Measurements from ENCODE around the gene GPR141.

The GPR141 gene

DNA sequence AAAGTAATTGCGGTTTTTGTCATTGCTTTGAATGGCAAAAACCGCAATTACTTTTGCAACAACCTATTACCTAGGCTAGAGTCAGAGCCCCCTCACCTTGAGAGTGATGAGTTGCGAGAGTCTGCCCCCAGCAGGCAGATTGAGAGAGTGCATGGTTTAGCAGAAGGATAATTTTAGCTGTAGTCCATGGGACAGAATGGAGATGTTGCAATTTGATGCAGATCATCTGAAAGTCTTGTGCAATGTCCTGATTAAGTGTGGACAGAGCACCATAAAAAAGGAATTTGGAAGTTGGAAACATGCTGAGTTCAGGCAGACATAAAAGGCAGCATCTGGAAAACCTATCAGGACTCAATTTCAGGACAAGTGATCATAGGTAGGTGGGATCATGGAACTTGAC lies 48.7 kb downstream of the GPR141 start:
- DNase-seq (ENCODE audit: low spot score) = peak; percentile 50

DNA sequence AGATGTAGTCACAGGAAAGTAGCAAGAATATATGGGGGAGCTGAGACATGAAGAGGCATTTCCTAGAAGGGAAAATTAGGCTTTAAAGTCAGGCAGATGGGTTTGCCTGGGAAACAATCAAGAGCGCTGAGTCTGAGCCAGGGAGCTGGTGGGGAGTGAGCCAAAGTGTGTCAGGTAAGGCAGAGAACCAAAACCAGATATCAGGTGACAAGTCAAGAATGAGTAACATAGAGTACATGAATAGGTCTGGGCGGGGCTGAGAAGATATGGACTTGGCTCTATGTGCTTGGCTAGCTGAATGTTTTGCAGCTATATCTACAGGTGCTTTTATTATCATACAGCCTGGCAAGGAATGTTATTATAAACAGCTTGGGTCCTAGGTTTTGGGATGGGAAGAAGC lies 49.3 kb downstream of the GPR141 start:
- no peak for DNase-seq (ENCODE audit: low spot score)

GRCh38 chr7:37735196-37735595 lies 51.6 kb downstream of the GPR141 start:
- no peak for DNase-seq (ENCODE audit: low spot score)

GRCh38 chr7:37738321-37738720 lies 54.8 kb downstream of the GPR141 start:
- DNase-seq (ENCODE audit: low spot score) = no peak

- DNase-seq (ENCODE audit: low spot score) = no peak
These were observed 56.8 kb downstream of the GPR141 start for GRCh38 chr7:37740398-37740797.

DNA sequence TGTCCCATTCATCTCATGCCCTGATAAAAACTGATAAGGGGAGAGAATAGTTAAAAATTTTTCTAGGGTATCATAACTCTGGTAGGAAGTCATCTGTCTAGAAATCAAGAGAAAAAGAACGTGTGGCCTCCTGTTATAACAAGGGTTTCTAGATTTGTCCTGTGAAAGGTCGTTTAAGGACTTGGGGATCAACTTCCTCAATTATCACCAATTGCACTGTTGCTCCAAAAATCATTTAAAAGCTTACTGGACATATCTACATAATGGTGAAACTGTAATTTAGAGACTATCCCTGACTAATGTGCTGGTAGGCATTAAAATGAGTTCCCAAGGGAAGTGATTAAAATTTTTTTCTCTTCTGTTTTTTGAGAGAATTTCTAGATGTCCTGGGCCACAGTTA lies 58.2 kb downstream of the GPR141 start:
- no peak for DNase-seq (ENCODE audit: low spot score)

GRCh38 chr7:37751096-37751495 lies 67.5 kb downstream of the GPR141 start:
- no peak for DNase-seq (ENCODE audit: low spot score)

DNA sequence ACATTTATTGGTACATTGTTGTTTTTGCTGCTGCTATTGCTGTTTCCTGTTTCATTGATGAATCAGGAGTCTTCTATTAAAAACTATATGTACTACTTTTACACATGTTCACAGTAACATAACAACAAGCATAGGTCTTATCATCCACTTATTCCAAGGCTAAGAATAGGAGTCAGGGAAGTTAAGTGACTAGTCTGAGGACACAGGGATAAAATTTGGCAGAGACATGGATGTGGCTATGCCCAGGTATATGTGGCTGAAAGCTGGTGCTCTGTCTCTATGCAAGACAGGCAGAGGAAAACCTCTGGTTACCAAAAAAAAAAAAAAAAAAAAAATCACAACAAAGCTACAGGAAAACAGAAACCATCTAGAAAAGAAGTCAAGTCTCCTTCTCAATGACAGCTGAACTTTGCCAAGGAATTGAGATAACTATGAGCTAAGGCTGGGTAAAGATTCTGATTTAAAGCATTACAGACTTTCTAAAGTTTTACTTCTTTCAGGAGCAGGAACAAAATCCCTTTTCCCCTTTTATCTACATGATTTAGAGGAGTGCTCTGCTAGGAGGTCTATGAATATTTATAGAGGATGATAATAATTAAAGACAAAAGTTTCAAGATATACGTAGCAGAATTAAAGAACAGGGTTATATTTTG lies 70.0 kb downstream of the GPR141 start:
- no peak for DNase-seq (ENCODE audit: low spot score)

DNA sequence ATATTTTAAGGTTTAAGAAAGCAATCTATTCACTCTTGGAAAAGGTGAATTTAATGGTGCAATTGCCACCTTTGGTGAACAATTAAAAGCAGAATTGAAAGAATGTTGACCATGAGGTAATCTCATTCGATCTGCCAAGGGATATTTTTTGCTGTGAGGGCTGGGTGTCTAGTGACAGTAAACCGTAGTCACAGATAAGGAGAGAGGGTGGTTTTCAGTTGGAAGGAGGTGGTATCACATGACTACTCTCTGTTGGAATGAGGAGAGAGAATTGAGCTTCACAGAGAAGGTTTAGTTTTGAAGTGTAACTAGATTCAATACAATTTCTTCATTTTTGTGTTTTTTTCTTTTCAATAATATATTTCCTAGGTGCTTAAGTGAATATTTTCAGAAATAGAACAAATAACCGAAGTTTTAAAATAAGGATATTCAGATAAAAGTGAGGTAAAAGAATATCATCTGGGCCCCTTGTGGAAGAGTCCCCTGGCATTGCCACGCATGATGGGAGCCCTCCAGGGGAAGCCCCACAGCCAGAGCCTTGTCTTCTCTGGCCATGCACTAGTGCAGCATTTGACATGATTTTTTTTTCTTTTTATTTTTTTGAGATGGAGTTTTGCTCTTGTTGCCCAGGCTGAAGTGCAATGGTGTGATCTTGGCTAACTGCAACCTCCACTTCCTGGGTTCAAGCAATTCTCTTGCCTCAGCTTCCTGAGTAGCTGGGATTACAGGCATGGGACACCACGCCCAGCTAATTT lies 73.4 kb downstream of the GPR141 start:
- DNase-seq (ENCODE audit: low spot score) = no peak

GRCh38 chr7:37757563-37757962 lies 74.0 kb downstream of the GPR141 start:
- no peak for DNase-seq (ENCODE audit: low spot score)

- DNase-seq (ENCODE audit: low spot score) = no peak
These were observed 75.0 kb downstream of the GPR141 start for GRCh38 chr7:37758501-37759045.

GRCh38 chr7:37759526-37759925 lies 76.0 kb downstream of the GPR141 start:
- DNase-seq (ENCODE audit: low spot score) = no peak

DNA sequence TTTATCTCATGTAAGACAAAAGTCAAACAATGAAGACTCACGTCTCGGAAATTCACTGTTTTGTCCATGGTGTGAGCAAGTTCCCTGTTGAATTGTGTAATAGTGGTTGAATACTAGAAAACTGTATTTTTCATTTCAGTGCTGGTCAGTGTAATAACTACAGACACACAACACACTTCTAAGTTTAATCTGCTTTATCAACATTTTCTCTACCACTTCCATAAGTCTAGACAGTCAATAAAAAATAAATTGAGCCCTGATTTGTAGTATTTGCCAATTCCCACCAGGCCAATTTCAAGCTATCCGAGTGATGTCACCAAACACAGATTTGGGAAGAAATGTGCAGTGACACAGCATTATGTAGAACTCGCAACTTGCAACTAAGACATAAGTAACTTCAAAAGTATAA lies 81.9 kb downstream of the GPR141 start:
- no peak for DNase-seq (ENCODE audit: low spot score)

DNA sequence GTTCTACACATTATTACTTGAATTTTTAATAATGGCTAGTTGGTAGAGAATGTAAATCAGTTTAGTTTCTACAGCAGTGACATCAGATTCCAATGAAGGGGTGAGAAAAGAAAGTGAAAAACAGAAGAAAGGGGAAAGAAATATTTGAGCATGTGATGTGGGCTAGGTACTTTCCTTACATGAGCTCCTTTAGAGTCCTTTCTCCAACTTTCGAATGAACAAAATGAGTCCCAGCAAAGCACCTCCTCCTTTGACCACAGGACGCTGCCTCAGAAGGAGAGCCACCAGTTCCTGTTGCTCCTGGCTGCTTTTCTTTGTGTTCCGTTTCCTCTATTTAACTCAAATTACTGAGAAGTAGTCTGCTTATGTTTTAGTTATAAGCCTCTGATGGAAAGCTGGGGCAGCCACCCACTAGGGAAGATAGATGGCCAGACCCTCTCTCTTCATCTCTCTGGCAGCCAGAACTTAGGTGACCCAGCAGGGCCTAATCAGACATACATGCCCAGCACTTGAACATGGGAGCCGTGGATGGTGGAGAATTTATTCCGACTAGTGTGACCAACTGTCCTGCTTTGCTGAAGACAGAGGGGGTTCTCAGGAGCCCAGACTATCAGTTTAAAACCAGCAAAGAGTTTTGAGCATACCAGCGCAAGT lies 82.4 kb downstream of the GPR141 start:
- DNase-seq (ENCODE audit: low spot score) = peak; percentile 6

GRCh38 chr7:37768611-37769010 lies 85.0 kb downstream of the GPR141 start:
- DNase-seq (ENCODE audit: low spot score) = no peak

DNA sequence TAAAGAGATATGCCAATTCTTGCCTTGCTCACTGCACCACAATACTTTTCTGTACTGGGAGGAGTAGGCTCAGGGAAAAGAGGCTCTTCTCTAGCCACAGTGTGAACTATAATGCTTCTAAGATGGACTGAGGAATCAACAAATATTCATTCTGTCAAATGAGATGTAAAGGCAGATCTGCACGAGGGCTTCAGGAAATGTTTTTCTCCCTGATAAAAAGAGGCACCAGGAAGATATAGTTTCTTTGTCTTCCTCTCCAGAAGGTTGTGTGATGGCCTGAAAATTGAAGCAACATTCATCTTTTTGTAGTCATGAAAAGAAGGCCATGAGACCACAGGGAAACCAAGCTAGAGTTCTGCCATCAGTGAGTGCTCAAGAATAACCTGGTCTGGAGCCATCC lies 85.7 kb downstream of the GPR141 start:
- DNase-seq (ENCODE audit: low spot score) = no peak

GRCh38 chr7:37769726-37770125 lies 86.2 kb downstream of the GPR141 start:
- no peak for DNase-seq (ENCODE audit: low spot score)

DNA sequence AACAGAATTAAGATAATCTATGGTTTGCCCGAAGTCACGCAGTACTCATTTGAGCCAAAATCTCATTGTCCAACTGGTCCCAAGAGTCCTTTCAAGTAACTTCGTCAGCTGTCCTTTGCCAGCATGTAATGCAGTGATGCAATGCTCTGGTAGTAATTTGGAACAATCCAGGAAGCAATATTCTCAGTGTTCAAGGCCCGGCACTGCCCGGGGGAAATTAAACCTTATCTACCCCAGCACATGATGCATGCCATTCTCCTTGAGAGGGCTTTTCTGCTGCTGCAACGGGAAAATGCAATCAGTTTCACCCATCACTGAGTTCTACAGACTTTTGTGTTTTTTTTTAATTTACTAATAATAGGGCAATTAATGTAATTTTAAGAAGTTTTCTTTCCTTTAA lies 87.3 kb downstream of the GPR141 start:
- DNase-seq (ENCODE audit: low spot score) = no peak

DNA sequence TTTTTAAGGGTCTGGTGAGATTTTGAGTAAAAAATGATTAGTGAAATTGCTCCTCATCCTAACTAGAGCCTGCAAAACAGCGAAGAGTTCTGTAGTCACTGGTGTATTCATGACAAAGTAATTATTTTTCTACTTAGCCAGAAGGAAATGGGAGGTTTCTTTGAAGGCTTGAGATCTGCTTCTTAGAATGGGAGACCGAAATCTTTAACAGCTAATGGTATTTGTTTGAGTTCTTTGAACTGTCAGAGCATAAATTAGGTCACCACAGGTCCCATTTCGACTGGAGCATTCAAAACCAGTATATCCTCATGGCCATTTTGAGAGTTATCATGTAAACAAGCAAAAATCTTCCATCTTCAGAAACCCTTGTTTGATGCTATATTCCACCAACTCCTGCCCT lies 87.8 kb downstream of the GPR141 start:
- DNase-seq (ENCODE audit: low spot score) = no peak

GRCh38 chr7:37771801-37772200 lies 88.2 kb downstream of the GPR141 start:
- DNase-seq (ENCODE audit: low spot score) = no peak

GRCh38 chr7:37775921-37776320 lies 92.4 kb downstream of the GPR141 start:
- DNase-seq (ENCODE audit: low spot score) = no peak

DNA sequence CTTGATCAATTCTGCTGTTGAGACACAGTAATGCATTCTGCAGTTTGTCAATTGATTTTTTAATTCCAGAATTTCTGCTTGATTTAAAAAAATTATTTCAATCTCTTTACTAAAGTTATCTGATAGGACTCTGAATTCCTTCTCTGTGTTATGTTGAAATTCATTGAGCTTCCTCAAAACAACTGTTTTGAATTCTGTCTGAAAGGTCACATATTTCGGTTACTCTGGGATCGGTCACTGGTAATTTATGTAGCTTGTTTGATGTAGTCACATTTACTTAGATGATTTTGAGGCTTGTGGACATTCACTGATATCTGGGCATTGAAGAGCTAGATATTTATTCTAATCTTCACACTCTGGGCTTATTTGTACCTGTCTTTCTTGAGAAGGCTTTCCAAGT lies 97.6 kb downstream of the GPR141 start:
- no peak for DNase-seq (ENCODE audit: low spot score)

DNA sequence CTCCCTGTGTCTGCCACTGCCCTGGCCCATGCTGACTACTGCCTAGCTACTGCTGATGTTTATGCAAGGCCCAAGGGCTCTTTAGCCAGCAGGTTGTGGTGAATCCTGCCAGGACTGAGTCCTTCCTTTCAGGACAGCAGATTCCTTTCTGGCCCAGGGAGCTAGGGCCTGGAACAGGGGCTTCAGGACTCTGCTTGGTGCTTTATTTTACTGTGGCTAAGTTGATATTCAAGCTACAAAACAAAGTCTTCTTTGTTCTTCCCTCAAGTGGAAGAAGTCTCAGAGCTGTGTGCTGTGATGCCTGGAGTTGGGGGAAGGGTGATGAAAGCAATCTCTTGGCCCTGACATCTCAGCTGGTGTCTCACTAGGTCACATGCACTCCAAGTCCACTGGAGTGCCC lies 98.6 kb downstream of the GPR141 start:
- DNase-seq (ENCODE audit: low spot score) = no peak
